Sigmoid colon (tissue), 4 donors: ENCODE measurements around the gene GALNT17.

Experiments
- EP300 ChIP-seq, 4 donors: sonication (generic); formaldehyde crosslinking; IDR thresholded peaks; one replicate each; pipeline ENCODE4 v1.6.1; 2017; ENCODE audit warnings: antibody characterized with exemption in 4 of 4
- POLR2AphosphoS5 ChIP-seq, 4 donors: sonication (generic); formaldehyde crosslinking; IDR thresholded peaks; one replicate each; pipeline ENCODE4 v1.6.1; 2017; ENCODE audit warnings: antibody characterized with exemption in 4 of 4
- TF ChIP-seq, protein P1 (sequence below), 4 experiments: fragments of 450-650 bp in 3 of 4; fragments of 200-600 bp in 1 of 4; IDR thresholded peaks; one replicate each; pipeline ENCODE4 v1.5.1; 2016 to 2019; ENCODE audit warnings: antibody characterized with exemption in 4 of 4, mild to moderate bottlenecking in 3 of 4, moderate library complexity in 2 of 4

DNA sequence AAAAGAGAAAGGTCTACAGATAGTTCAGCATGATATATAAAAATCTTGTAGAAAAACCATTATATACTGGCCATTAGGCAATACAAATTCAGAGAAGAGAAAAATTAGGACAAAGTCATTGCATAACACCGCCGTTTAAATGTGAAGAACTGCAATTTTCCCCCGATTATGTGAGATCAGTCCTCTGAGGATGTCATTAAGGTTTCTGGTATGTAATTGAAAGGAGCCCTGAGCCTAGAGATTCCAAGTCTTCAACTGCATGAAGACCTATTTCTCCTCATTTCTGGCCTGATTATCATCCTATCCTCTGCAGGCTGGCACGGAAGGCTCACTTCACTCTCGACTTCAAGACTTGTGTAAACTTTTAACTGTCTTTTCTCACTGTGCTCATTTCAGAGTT, 395.3 kb downstream of the GALNT17 start:
- TF ChIP-seq POLR2AphosphoS5 (IDR thresholded peaks at IDR 0.05) (no peak), EP300 (IDR thresholded peaks at IDR 0.05) (no peak)
- TF ChIP-seq, protein P1, sequence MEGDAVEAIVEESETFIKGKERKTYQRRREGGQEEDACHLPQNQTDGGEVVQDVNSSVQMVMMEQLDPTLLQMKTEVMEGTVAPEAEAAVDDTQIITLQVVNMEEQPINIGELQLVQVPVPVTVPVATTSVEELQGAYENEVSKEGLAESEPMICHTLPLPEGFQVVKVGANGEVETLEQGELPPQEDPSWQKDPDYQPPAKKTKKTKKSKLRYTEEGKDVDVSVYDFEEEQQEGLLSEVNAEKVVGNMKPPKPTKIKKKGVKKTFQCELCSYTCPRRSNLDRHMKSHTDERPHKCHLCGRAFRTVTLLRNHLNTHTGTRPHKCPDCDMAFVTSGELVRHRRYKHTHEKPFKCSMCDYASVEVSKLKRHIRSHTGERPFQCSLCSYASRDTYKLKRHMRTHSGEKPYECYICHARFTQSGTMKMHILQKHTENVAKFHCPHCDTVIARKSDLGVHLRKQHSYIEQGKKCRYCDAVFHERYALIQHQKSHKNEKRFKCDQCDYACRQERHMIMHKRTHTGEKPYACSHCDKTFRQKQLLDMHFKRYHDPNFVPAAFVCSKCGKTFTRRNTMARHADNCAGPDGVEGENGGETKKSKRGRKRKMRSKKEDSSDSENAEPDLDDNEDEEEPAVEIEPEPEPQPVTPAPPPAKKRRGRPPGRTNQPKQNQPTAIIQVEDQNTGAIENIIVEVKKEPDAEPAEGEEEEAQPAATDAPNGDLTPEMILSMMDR (IDR thresholded peaks at IDR 0.05): no peak
